Gastroesophageal sphincter (tissue), 4 donors: ENCODE measurements around the gene AK5. TPM values are rescaled to one million over a fixed set of nuclear protein-coding genes. Genes with fewer than 3 reads are reported as not detected.

Experiments used
- ATAC-seq: fragments of 150-250 bp; one replicate; pipeline ENCODE4 v1.9.1; 2016; ENCODE audit warnings: mild to moderate bottlenecking, moderate library complexity
- H3K27ac ChIP-seq, 4 donors: fragments of 200-600 bp; sonication (generic) in 3 of 4; 1 replicate in 3 of 4; 2 replicates in 1 of 4; pipeline ENCODE4 v1.5.1; 2016 to 2019
- H3K27me3 ChIP-seq: fragments of 200-600 bp; sonication (generic); one replicate; pipeline ENCODE4 v1.5.1; 2019
- H3K36me3 ChIP-seq, 2 donors: fragments of 200-600 bp; sonication (generic); one replicate each; pipeline ENCODE4 v1.5.1; 2019; ENCODE audit warnings: control low read depth in 1 of 2
- H3K4me1 ChIP-seq, 3 donors: fragments of 200-600 bp; sonication (generic); 1 replicate in 2 of 3; 2 replicates in 1 of 3; pipeline ENCODE4 v1.5.1; 2016 to 2019; ENCODE audit warnings: control low read depth in 2 of 3
- H3K4me3 ChIP-seq, 2 donors: fragments of 200-600 bp; sonication (generic); one replicate each; pipeline ENCODE4 v1.5.1; 2019; ENCODE audit warnings: mild to moderate bottlenecking in 1 of 2, moderate library complexity in 1 of 2
- H3K9me3 ChIP-seq, 3 donors: fragments of 200-600 bp; sonication (generic); one replicate each; pipeline ENCODE4 v1.5.1; 2017 to 2019; ENCODE audit warnings: control low read depth in 2 of 3
- EP300 ChIP-seq: sonication (generic); formaldehyde crosslinking; IDR thresholded peaks from one replicate; pipeline ENCODE4 v1.6.1; 2017; ENCODE audit warnings: antibody characterized with exemption, mild to moderate bottlenecking
- POLR2A ChIP-seq, 2 donors: fragments of 450-650 bp; IDR thresholded peaks; one replicate each; pipeline ENCODE4 v1.6.1; 2017; ENCODE audit warnings: antibody characterized with exemption in 2 of 2, mild to moderate bottlenecking in 2 of 2, moderate library complexity in 1 of 2
- POLR2AphosphoS5 ChIP-seq: sonication (generic); formaldehyde crosslinking; IDR thresholded peaks from one replicate; pipeline ENCODE4 v1.6.1; 2017; ENCODE audit warnings: antibody characterized with exemption
- WGBS, 2 donors: methylation state at CpG; one replicate each; pipeline ENCODE4 v1.1.5; 2018; ENCODE audit warnings: low coverage in 1 of 2; 5-methylcytosine and 5-hydroxymethylcytosine counted together
- total RNA-seq, 4 donors: library from RNA; depleted of rRNA; stranded (reverse); fragments of >200 nt; gene quantifications; one replicate each; pipeline ENCODE4 v1.1.0, GENCODE V29; 2016
- TF ChIP-seq, protein P1 (sequence below), 4 experiments: fragments of 200-600 bp in 2 of 4; fragments of 450-650 bp in 2 of 4; sonication (generic) in 1 of 4; IDR thresholded peaks; one replicate each; pipeline ENCODE4 v1.5.1; 2017 to 2019; ENCODE audit warnings: antibody characterized with exemption in 4 of 4, mild to moderate bottlenecking in 2 of 4, moderate library complexity in 2 of 4

Gene AK5
- total RNA-seq, 4 donors from 2014 or later = 0.67 to 5.3 (median 2.7) TPM

GRCh38 chr1:77428068-77428467 is 146.2 kb downstream of the AK5 start:
- Histone ChIP-seq H3K9me3 (peaks cover 0 to 15% (median 0%) of the 10 kb centered on the region in 3 donors), H3K27me3 (no peaks in the 10 kb centered on the region)
- ATAC-seq = no peak

GRCh38 chr1:77430966-77431690 is 149.3 kb downstream of the AK5 start:
- no peak for ATAC-seq
- TF ChIP-seq POLR2AphosphoS5 (no peak), EP300 (no peak), POLR2A (IDR thresholded peaks at IDR 0.05) (no peak)
- TF ChIP-seq, protein P1, sequence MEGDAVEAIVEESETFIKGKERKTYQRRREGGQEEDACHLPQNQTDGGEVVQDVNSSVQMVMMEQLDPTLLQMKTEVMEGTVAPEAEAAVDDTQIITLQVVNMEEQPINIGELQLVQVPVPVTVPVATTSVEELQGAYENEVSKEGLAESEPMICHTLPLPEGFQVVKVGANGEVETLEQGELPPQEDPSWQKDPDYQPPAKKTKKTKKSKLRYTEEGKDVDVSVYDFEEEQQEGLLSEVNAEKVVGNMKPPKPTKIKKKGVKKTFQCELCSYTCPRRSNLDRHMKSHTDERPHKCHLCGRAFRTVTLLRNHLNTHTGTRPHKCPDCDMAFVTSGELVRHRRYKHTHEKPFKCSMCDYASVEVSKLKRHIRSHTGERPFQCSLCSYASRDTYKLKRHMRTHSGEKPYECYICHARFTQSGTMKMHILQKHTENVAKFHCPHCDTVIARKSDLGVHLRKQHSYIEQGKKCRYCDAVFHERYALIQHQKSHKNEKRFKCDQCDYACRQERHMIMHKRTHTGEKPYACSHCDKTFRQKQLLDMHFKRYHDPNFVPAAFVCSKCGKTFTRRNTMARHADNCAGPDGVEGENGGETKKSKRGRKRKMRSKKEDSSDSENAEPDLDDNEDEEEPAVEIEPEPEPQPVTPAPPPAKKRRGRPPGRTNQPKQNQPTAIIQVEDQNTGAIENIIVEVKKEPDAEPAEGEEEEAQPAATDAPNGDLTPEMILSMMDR (IDR thresholded peaks at IDR 0.05) = no peak
- Histone ChIP-seq H3K4me1 (no peaks in the 10 kb centered on the region), H3K4me3 (no peak overlapping the region), H3K27ac (no peak overlapping the region), H3K36me3 (no peaks in the 10 kb centered on the region), H3K9me3 (peaks cover 0 to 12% (median 0%) of the 10 kb centered on the region in 3 donors), H3K27me3 (no peaks in the 10 kb centered on the region)
- WGBS, 2 donors = 64 to 79% methylated on average over 4 of the region's 4 CpGs

More at GRCh38 chr1:77428068-77428467, 146.2 kb downstream of the AK5 start:
- TF ChIP-seq EP300 (no peak), POLR2AphosphoS5 (no peak), POLR2A (IDR thresholded peaks at IDR 0.05) (no peak)
- TF ChIP-seq, protein P1 (IDR thresholded peaks at IDR 0.05) = no peak
- Histone ChIP-seq H3K4me3 (no peak overlapping the region), H3K36me3 (no peaks in the 10 kb centered on the region), H3K4me1 (no peaks in the 10 kb centered on the region), H3K27ac (no peak overlapping the region)
- WGBS, 2 donors = 88 to 92% methylated on average over 1 of the region's 1 CpG

DNA sequence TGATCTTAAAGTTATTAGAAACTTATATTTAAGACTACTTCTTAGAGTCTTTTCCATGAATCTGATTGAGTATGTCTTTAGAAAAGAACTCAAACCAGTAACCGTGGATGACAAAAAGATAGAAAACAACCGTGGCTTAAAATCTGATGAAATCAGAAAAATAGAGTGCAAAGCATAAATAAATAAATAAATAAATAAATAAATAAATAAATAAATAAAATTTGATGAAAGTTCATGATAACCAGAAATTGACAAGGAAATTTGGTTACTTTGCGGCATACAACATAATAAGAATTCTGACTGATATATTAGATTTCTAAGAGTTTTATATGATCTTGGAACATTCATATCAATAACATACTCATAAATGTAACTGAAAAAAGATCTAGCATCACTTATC is 152.1 kb downstream of the AK5 start:
- peaks cover 0 to 16% (median 5%) of the 10 kb centered on the region in 3 donors for H3K4me1 ChIP-seq
- 91 to 100% methylated on average over 3 of the region's 3 CpGs for WGBS, 2 donors
- H3K36me3 ChIP-seq = no peaks in the 10 kb centered on the region
- TF ChIP-seq, protein P1 (IDR thresholded peaks at IDR 0.05) = no peak
- TF ChIP-seq POLR2AphosphoS5 (no peak), EP300 (no peak), POLR2A (IDR thresholded peaks at IDR 0.05) (no peak)
- H3K27ac ChIP-seq = no peak overlapping the region
- H3K9me3 ChIP-seq = no peaks in the 10 kb centered on the region
- no peak for ATAC-seq
- no peak overlapping the region for H3K4me3 ChIP-seq
- H3K27me3 ChIP-seq = no peaks in the 10 kb centered on the region

GRCh38 chr1:77434967-77435366 is 153.1 kb downstream of the AK5 start:
- ATAC-seq = no peak
- Histone ChIP-seq H3K4me1 (peaks cover 0 to 16% (median 5%) of the 10 kb centered on the region in 3 donors), H3K36me3 (no peaks in the 10 kb centered on the region), H3K27ac (no peak overlapping the region), H3K4me3 (no peak overlapping the region), H3K27me3 (no peaks in the 10 kb centered on the region), H3K9me3 (peaks cover 0 to 6% (median 0%) of the 10 kb centered on the region in 3 donors)
- TF ChIP-seq EP300 (no peak), POLR2A (IDR thresholded peaks at IDR 0.05) (no peak), POLR2AphosphoS5 (no peak)
- TF ChIP-seq, protein P1 (IDR thresholded peaks at IDR 0.05) = no peak
- 45 to 59% methylated on average over 2 of the region's 2 CpGs for WGBS, 2 donors
